Vagina (tissue), 2 donors: Measurements from ENCODE around the gene CDC20B. TPM values are rescaled to one million over a fixed set of nuclear protein-coding genes. Genes with fewer than 3 reads are reported as not detected.
"Not testable (repeated sequence)": the region's sequence is repeated elsewhere in the genome, so short reads cannot be mapped to it uniquely, and the experiment has no call there.

ENCODE experiments used
- DNase-seq, 2 donors: peaks; one replicate each; pipeline ENCODE4 v3.0.0-alpha.2; 2017; ENCODE audit errors: extremely low spot score in 2 of 2
- H3K27ac ChIP-seq: fragments of 200-600 bp; sonication (generic); one replicate; pipeline ENCODE4 v1.5.1; 2019
- H3K27me3 ChIP-seq: fragments of 200-600 bp; sonication (generic); one replicate; pipeline ENCODE4 v1.5.1; 2019
- H3K36me3 ChIP-seq, 2 donors: fragments of 200-600 bp; sonication (generic); one replicate each; pipeline ENCODE4 v1.5.1; 2017 to 2019
- H3K4me1 ChIP-seq: fragments of 200-600 bp; sonication (generic); one replicate; pipeline ENCODE4 v1.5.1; 2019
- H3K4me3 ChIP-seq, 2 donors: fragments of 200-600 bp; sonication (generic); 1 replicate in 1 of 2; 2 replicates in 1 of 2; pipeline ENCODE4 v1.5.1; 2016 to 2019
- H3K9me3 ChIP-seq: fragments of 200-600 bp; sonication (generic); one replicate; pipeline ENCODE4 v1.5.1; 2019
- POLR2A ChIP-seq, 2 donors: fragments of 450-650 bp; IDR thresholded peaks; one replicate each; pipeline ENCODE4 v1.6.1; 2017; ENCODE audit warnings: antibody characterized with exemption in 2 of 2, mild to moderate bottlenecking in 2 of 2, moderate library complexity in 2 of 2
- POLR2AphosphoS5 ChIP-seq, 2 donors: sonication (generic); formaldehyde crosslinking; IDR thresholded peaks; one replicate each; pipeline ENCODE4 v1.9.0; 2017; ENCODE audit warnings: antibody characterized with exemption in 2 of 2, mild to moderate bottlenecking in 2 of 2, low read depth in 1 of 2; ENCODE audit not compliant: insufficient read depth in 1 of 2
- intact Hi-C: fragments of 100-400 bp; cut with DNase I; formaldehyde crosslinking; loops from one replicate; pipeline ENCODE4 v1.15.1; 2023
- total RNA-seq: library from RNA; depleted of rRNA; stranded (reverse); fragments of >200 nt; gene quantifications from one replicate; pipeline ENCODE4 v1.2.3, GENCODE V29; 2016
- TF ChIP-seq, protein P1 (sequence below), 3 experiments: fragments of 450-650 bp in 2 of 3; fragments of 200-600 bp in 1 of 3; sonication (generic) in 1 of 3; IDR thresholded peaks; one replicate each; pipeline ENCODE4 v1.5.1; 2017 to 2019; ENCODE audit warnings: antibody characterized with exemption in 3 of 3, mild to moderate bottlenecking in 2 of 3, moderate library complexity in 2 of 3

Gene CDC20B
- total RNA-seq, 1 donor from 2014 or later, result not detected

DNA sequence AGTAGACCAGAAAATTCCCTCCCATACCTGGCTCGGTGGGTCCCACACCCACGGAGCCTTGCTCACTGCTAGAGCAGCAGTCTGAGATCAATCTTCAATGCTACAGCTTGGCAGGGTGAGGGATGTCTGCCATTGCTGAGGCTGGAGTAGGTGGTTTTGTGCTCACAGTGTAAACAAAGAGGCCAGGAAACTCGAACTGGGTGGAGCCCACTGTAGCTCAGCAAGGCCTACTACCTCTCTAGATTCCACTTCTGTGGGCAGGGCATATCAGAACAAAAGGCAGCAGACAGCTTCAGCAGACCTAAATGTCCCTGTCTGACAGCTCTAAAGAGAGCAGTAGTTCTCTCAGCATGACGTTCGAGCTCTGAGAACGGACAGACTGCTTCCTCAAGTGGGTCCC is 76.1 kb downstream of the CDC20B start:
- DNase-seq, result no peak
- no peak overlapping the region for H3K4me3 ChIP-seq
- H3K4me1 ChIP-seq, result no peaks in the 10 kb centered on the region
- no peaks in the 10 kb centered on the region for H3K36me3 ChIP-seq
- H3K27me3 ChIP-seq, result no peaks in the 10 kb centered on the region
- intact Hi-C loops, result no loop called here
- TF ChIP-seq, protein P1, sequence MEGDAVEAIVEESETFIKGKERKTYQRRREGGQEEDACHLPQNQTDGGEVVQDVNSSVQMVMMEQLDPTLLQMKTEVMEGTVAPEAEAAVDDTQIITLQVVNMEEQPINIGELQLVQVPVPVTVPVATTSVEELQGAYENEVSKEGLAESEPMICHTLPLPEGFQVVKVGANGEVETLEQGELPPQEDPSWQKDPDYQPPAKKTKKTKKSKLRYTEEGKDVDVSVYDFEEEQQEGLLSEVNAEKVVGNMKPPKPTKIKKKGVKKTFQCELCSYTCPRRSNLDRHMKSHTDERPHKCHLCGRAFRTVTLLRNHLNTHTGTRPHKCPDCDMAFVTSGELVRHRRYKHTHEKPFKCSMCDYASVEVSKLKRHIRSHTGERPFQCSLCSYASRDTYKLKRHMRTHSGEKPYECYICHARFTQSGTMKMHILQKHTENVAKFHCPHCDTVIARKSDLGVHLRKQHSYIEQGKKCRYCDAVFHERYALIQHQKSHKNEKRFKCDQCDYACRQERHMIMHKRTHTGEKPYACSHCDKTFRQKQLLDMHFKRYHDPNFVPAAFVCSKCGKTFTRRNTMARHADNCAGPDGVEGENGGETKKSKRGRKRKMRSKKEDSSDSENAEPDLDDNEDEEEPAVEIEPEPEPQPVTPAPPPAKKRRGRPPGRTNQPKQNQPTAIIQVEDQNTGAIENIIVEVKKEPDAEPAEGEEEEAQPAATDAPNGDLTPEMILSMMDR (IDR thresholded peaks at IDR 0.05), result no peak
- TF ChIP-seq POLR2AphosphoS5 (IDR thresholded peaks at IDR 0.05; ENCODE audit: insufficient read depth in 1 of 2, low read depth in 1 of 2) (no peak), POLR2A (IDR thresholded peaks at IDR 0.05) (no peak)
- H3K9me3 ChIP-seq, result no peaks in the 10 kb centered on the region
- H3K27ac ChIP-seq, result no peak overlapping the region

DNA sequence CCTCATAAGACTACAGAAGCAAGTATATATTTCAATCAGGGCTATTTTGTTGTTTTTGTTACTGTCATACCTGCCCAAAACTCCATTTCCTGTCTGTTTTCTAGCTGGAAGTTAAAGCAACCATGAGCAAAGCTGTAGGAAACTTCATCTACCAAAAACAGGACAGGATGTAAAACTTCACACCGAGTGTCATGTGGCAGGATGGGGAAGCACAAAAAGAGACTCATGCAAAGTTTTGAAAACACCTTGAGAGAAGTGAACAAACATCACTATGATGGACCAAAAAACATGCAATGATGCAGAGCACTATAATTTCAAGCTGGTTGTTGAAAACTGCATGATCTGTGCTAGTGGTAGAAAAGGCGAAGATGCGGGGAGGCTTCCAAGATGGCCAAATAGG is 76.8 kb downstream of the CDC20B start:
- Histone ChIP-seq H3K27me3 (no peaks in the 10 kb centered on the region), H3K4me3 (no peak overlapping the region), H3K27ac (no peak overlapping the region), H3K9me3 (no peaks in the 10 kb centered on the region), H3K4me1 (no peaks in the 10 kb centered on the region), H3K36me3 (no peaks in the 10 kb centered on the region)
- TF ChIP-seq POLR2A (IDR thresholded peaks at IDR 0.05) (no peak), POLR2AphosphoS5 (IDR thresholded peaks at IDR 0.05; ENCODE audit: insufficient read depth in 1 of 2, low read depth in 1 of 2) (no peak)
- TF ChIP-seq, protein P1 (IDR thresholded peaks at IDR 0.05), result no peak
- intact Hi-C loops, result no loop called here
- DNase-seq, result no peak

DNA sequence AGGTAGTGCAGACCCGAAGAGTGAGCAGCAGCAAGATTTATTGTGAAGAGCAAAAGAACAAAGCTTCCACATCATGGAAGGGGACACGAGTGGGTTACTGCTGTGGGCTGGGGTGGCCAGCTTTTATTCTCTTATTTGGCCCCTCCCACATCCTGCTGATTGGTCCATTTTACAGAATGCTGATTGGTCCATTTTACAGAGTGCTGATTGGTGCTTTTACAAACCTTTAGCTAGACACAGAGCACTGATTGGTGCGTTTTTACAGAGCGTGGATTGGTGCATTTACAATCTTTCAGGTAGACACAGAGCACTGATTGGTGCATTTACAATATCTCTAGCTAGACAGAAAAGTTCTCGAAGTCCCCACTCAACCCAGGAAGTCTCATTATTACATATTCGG is 82.0 kb downstream of the CDC20B start:
- H3K4me1 ChIP-seq, H3K9me3 ChIP-seq, intact Hi-C loops, DNase-seq, H3K4me3 ChIP-seq, H3K27ac ChIP-seq, H3K36me3 ChIP-seq, H3K27me3 ChIP-seq: not testable (repeated sequence)

DNA sequence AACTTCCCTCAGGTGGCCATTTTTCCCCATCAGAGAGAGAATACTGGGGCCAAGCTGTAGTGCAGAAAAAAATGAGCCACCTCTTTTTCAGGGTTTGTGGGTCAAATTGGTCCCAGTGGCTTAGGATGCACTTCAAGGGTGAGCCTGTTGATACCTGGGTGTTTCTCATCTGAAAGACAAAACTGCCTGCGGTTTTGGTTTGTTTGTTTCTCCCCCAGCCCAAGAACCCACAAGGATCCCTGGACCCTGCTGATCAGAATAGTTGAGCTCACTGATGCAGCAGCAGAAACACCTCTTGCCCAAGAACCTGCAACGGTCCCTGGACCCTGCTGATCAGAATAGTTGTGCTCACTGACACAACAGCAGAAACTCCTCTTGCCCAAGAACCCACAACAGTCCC is 83.7 kb downstream of the CDC20B start:
- not testable (repeated sequence) for H3K36me3 ChIP-seq, DNase-seq, H3K27ac ChIP-seq

DNA sequence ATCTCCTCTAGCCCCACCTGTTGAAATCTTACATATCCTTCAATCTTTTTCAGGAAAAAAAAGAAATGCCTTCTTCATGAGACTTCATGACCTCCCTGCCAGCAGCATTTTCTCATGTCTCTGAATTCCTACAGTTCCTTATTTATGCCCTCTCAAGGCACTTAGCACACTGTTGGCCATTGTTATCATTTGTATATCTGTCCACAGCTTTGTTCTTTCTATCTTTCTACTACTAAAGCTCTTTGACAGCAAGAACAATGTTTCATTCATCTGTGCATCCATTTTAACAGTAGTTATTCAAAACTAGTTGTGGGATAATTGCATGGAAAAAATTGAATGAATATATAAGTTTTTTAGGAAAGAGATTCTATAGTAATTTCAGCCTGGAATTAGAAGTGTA is 91.4 kb downstream of the CDC20B start:
- H3K4me3 ChIP-seq, result no peak overlapping the region
- H3K4me1 ChIP-seq, result no peaks in the 10 kb centered on the region
- DNase-seq, result no peak
- no peak for TF ChIP-seq POLR2A (IDR thresholded peaks at IDR 0.05)
- TF ChIP-seq, protein P1 (IDR thresholded peaks at IDR 0.05), result no peak
- TF ChIP-seq POLR2AphosphoS5 (IDR thresholded peaks at IDR 0.05; ENCODE audit: insufficient read depth in 1 of 2, low read depth in 1 of 2), result no peak
- intact Hi-C loops, result no loop called here
- H3K27me3 ChIP-seq, result no peaks in the 10 kb centered on the region
- no peak overlapping the region for H3K27ac ChIP-seq
- H3K9me3 ChIP-seq, result no peaks in the 10 kb centered on the region
- no peaks in the 10 kb centered on the region for H3K36me3 ChIP-seq

More for the DNA sequence above, 83.7 kb downstream of the CDC20B start:
- H3K9me3 ChIP-seq, H3K4me1 ChIP-seq, intact Hi-C loops, H3K27me3 ChIP-seq, H3K4me3 ChIP-seq: not testable (repeated sequence)

DNA sequence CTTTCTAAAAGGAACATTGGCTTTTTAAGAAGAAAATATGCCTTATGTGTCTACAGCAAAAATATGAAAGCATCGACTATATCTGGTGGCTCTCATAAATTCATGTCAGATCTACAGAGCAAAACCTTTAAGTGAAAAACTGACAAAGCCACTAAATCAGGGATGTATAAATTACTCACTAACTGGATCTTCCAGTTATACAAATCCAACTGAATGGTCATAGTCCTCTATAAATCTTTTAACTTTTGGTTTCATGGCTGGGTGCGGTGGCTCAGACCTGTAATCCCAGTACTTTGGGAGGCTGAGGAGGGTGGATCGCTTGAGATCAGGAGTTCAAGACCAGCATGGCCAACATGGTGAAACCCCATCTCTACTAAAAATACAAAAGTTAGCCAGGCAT is 99.8 kb downstream of the CDC20B start:
- intact Hi-C loops, result no loop called here
- H3K4me1 ChIP-seq, result no peaks in the 10 kb centered on the region
- no peak for DNase-seq
- TF ChIP-seq, protein P1 (IDR thresholded peaks at IDR 0.05), result no peak
- no peak for TF ChIP-seq POLR2AphosphoS5 (IDR thresholded peaks at IDR 0.05; ENCODE audit: insufficient read depth in 1 of 2, low read depth in 1 of 2)
- TF ChIP-seq POLR2A (IDR thresholded peaks at IDR 0.05), result no peak
- no peak overlapping the region for H3K27ac ChIP-seq
- H3K36me3 ChIP-seq, result no peaks in the 10 kb centered on the region
- H3K4me3 ChIP-seq, result no peak overlapping the region
- H3K27me3 ChIP-seq, result no peaks in the 10 kb centered on the region
- H3K9me3 ChIP-seq, result no peaks in the 10 kb centered on the region
